H1 (cell line): Measurements from ENCODE around the gene CLCC1.

Source experiments
- POLR2AphosphoS5 ChIP-seq: IDR thresholded peaks from 2 replicates; pipeline ENCODE4 v1.6.1; 2011; ENCODE audit warnings: low read depth, low read length
- RNF2 ChIP-seq: fragments of 200-900, 300-1000 bp; sonication (generic); IDR thresholded peaks from 2 replicates; pipeline ENCODE4 v1.7.1; 2016; ENCODE audit warnings: borderline replicate concordance, low read depth, mild to moderate bottlenecking, antibody characterized with exemption, low read length; ENCODE audit not compliant: poor library complexity, severe bottlenecking; ENCODE audit errors: missing control alignments
- TF ChIP-seq, protein P1 (sequence below), 3 experiments: IDR thresholded peaks; 1 replicate in 2 of 3; 2 replicates in 1 of 3; pipeline versions ENCODE4 v1.5.1 to v1.6.1; 2011; ENCODE audit warnings: low read length in 3 of 3, mild to moderate bottlenecking in 3 of 3, inconsistent platforms in 2 of 3, low read depth in 1 of 3, moderate library complexity in 1 of 3; ENCODE audit not compliant: insufficient read depth in 1 of 3; ENCODE audit errors: control extremely low read depth in 1 of 3
- TF ChIP-seq, protein P2 (sequence below): IDR thresholded peaks from 2 replicates; pipeline ENCODE4 v1.6.1; 2012; ENCODE audit warnings: inconsistent platforms

DNA sequence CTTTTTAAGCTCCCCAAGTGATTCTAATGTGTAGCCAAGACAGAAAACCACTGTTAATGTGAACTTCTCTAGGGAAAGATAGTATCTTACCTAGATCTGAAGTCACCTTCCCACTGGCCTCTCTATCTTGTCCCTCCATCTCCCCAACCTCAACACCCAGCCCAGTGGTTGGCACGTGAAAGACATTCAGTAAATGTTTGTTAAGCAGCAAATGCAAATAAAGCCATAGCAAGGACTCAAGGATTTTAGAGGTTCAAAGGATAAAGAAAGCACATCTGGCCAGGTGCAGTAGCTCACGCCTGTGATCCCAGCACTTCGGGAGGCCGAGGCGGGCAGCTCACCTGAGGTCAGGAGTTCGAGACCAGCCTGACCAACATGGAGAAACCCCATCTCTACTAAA, 9.8 kb downstream of the CLCC1 start:
- TF ChIP-seq RNF2: no peak
- TF ChIP-seq, protein P1, sequence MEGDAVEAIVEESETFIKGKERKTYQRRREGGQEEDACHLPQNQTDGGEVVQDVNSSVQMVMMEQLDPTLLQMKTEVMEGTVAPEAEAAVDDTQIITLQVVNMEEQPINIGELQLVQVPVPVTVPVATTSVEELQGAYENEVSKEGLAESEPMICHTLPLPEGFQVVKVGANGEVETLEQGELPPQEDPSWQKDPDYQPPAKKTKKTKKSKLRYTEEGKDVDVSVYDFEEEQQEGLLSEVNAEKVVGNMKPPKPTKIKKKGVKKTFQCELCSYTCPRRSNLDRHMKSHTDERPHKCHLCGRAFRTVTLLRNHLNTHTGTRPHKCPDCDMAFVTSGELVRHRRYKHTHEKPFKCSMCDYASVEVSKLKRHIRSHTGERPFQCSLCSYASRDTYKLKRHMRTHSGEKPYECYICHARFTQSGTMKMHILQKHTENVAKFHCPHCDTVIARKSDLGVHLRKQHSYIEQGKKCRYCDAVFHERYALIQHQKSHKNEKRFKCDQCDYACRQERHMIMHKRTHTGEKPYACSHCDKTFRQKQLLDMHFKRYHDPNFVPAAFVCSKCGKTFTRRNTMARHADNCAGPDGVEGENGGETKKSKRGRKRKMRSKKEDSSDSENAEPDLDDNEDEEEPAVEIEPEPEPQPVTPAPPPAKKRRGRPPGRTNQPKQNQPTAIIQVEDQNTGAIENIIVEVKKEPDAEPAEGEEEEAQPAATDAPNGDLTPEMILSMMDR (IDR thresholded peaks at IDR 0.05; ENCODE audit: control extremely low read depth in 1 of 3, insufficient read depth in 1 of 3, low read depth in 1 of 3, low read length in 3 of 3): no peak
- TF ChIP-seq, protein P2, sequence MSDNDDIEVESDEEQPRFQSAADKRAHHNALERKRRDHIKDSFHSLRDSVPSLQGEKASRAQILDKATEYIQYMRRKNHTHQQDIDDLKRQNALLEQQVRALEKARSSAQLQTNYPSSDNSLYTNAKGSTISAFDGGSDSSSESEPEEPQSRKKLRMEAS: no peak
- TF ChIP-seq POLR2AphosphoS5: no peak
